GM12801 (cell line): Measurements from ENCODE around the gene C14orf180.

Experiments
- CTCF ChIP-seq: IDR thresholded peaks from one replicate; pipeline ENCODE4 v1.5.1; 2011; ENCODE audit warnings: control low read depth; ENCODE audit not compliant: insufficient read length; ENCODE audit errors: extremely low read depth

C14orf180 gene

DNA sequence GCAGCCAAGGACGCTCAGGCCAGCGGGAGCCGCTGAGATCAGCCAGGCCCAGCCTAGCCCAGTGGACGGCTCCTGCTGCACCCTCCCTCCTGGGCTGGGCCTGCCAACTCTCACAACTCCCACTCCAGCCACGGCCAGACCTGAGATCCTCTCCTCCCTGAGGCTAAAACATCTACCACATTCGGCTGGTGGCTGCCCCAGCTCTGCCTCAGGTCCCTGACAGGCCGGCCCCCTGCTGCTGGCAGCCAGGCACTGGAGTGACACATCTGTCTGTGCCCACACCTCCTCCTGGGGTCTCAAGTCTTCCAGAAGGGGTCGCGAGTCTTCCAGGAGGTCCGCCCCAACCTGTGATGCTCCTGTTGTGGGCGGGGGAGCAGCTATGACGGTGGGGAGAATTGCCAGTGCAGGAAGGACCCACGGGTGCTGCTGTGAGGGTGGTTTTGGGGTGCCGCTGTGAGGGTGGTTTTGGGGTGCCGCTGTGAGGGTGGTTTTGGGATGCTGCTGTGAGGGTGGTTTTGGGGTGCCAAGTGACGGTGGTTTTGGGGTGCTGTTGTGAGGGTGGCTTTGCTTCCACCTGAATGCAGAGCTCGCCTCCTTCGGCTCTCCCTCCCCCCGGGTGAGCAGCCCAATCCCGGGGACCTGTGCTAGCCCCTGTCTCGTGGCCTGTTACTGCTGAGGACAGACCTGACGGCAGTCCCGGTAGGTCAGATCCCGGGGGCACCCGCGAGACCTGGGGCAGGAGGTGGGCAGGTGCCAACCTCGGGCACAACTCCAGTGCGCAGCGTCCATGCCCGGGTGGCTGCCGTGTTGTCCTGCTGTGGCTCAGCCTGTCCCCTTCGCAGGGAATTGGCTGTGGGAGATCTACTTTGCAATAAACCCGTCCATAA is 27.5 kb upstream of the C14orf180 start:
- TF ChIP-seq CTCF, result no peak

- TF ChIP-seq CTCF, result no peak
Observed at GRCh38 chr14:104552738-104553125, 26.8 kb upstream of the C14orf180 start.

DNA sequence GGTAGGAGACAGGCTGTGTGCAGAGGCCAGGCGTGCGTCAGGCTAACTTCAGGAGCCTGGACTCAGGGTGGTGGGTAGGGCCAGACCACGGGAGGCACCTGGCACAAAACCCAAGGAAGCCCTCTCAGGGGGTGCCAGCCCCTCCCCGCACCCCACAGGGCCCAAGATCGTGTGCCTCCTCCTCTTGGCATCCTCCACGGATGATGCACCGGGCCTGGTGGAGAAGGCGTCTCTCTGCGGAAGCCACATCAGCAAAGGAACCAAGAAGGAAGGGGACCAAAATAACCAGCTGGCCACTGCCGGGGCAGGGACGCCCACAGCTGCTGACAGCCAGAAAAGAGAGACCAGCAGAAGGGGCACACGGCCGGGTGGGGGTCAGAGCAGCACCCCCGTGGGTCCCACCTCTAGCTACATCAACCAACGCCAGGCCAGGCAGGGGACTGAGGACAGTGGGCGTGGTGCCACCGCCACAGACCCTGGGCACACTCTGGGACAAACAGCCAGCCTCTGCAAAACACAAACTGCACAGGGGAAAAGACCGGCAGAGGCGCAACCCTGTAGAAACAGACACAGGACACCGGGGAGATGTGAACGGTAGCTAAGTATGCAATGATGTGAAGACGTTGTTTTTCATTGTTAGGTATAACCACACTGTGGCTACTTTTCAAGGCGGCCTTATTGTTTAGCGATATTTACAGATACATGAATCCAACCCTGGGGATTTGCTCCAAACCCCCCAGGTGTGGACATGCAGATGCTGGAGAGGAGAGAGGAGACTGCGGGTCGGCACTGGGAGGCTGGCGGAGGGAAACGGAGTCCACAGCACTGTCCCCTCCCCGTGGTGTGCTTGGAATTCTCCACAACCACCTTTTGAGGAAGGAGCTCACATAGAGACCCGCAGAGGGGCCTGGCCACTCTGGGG is 26.1 kb upstream of the C14orf180 start:
- no peak for TF ChIP-seq CTCF

DNA sequence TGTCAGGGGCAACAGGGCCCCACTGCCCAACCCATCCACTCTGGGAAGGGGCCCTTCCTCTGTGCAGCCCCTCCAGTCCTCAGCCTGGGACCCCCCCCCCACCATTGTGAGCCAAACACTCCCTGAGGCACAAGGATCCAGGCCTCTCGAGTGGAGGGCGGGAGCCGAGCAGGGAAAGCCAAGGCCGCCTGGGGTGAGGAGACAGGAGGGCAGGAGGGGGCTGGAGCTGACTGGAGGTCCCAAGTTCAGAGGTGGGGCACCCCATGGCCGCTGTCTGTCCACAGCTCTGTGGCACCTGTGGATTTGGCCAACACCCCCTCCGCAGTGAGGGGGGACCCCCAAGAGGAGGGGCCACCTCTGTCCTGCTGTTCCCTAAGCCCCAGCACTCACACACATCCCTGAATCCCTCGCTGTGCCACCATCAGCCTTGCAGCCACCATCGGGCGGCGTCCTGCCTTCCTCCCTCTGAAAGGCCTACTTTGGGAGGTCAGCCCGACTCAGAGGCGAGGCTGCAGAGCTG is 25.4 kb upstream of the C14orf180 start:
- TF ChIP-seq CTCF, result no peak

GRCh38 chr14:104554608-104555429 is 24.7 kb upstream of the C14orf180 start:
- TF ChIP-seq CTCF, result no peak

DNA sequence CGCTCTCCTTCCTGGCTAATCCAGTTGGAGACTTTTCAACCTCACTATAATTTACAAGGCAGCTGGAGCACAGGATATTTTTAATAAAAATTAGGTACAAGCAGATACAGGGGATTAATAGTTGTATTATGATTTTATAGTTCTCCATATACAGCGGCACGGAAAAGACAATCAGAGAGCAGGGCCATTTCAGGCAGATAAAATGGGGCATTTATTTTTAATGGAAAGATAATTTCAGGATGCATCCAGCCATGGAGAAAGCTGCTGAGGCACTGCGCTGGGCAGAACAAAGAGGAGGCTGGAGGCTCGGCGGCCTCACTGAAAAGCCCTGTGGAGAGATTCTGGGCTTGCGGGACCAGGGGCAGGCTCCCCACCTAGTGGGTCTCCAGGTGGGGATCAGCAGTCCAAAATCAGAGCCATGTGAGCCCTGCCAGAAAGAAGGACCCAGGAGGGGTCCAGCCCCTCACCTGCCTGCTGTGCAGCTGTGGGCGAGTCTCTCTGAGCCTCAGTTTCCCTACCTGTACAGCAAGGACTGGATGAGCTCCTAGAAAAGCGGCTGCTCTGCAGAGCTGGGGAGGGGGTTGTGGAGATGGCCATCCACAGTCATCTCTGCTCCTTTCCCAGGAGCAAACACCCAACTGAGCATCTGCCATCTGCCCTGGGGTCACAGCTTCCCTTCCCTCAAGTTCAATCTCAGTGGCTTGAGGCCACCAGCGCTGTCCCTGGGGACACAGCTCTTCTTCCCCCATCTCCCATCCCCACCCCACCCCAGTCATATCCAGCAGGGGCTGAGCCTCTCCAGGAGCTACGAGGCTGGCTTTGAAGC is 23.9 kb upstream of the C14orf180 start:
- TF ChIP-seq CTCF, result no peak
